T47D (cell line): Measurements from ENCODE around the gene GLA.
A peak's percentile ranks its signal among the peaks of the same experiment; 100 is the strongest.

Experiments
- DNase-seq, 2 experiments: peaks; one replicate each; pipeline versions ENCODE4 v3.0.0 to v3.0.0-alpha.2; 2011 to 2012; ENCODE audit warnings: low read depth in 1 of 2, low spot score in 1 of 2
- JUND ChIP-seq: IDR thresholded peaks from 2 replicates; pipeline ENCODE4 v1.6.1; 2012; ENCODE audit warnings: low read depth
- in situ Hi-C: cut with HindIII; loops from 2 replicates; pipeline ENCODE4 v1.10.0; 2016; ENCODE audit warnings: low sequenced_read_pairs, low pct_unique_long_range_greater_than_20kb

Gene GLA

DNA sequence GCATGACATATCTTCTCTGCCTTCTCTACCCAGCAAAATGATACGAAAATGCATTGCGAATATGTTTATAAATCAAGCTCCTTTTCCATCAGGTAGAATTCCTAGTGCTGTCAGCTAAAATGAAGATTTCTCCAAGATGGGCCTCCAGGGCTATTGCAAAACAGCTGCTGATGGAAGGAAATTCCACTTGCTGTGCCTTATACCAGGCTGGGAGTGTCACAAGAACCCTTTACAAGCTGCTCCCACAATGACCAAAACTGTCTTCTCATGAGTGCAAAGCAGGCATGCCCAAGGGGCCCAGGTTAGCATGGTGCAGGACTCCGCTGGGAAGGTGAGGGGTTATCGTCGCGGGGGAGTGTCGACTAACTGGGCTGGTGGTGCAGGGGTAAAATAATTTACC lies 9.0 kb upstream of the GLA start:
- DNase-seq: no peak
- no peak for TF ChIP-seq JUND
- in situ Hi-C loops: no loop called here

DNA sequence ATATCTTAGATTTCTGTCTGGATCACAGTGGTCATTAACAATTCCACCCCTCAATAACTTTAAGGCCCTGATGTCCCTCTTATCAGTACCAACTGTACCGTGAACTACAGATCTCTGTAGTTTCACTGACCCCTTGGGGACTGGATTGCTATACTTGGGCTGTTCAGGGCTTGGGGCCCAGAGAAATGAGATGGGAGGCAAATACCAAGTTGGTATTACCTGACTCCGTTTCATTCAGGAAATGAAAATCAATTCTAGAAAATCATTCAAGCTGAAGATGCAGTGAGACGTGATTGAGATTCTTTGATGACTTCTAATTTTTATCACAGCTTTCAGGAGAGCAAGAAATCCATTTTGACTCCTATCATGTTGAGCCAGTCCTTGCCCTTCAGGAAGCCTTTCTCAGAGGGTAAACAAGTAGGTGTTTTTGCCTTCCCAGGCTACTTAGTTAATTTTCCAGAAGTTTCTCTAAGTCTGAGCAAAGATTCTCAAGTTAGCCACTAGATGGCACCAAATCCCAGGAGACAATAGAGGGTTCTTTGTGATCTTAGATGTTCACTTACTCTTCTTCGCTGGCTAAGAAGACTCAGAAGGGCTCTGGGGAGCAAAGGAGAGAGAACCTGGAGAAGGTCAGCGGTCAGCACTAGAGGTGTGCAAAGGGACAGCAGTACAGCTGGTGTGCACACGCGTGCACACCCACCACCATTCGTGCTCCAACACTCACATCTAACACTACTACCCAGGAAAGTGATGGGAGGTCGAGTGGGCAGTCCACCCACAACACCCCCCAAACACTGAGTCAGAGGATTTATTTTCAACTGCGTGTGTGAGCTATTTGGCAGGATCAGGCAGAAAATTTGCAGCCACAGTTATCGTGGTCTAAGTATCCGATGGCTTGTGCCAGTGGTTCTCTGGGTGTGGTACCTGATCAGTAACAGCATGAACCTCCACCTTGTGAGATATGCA lies 7.7 kb upstream of the GLA start:
- peak in 1 of 2 experiments; percentile 76 for DNase-seq
- in situ Hi-C loops: no loop called here
- TF ChIP-seq JUND: no peak

DNA sequence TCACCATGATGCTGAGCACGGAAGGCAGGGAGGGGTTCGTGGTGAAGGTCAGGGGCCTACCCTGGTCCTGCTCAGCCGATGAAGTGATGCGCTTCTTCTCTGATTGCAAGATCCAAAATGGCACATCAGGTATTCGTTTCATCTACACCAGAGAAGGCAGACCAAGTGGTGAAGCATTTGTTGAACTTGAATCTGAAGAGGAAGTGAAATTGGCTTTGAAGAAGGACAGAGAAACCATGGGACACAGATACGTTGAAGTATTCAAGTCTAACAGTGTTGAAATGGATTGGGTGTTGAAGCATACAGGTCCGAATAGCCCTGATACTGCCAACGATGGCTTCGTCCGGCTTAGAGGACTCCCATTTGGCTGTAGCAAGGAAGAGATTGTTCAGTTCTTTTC lies 4.3 kb upstream of the GLA start:
- TF ChIP-seq JUND: no peak
- in situ Hi-C loops: no loop called here
- DNase-seq: no peak

DNA sequence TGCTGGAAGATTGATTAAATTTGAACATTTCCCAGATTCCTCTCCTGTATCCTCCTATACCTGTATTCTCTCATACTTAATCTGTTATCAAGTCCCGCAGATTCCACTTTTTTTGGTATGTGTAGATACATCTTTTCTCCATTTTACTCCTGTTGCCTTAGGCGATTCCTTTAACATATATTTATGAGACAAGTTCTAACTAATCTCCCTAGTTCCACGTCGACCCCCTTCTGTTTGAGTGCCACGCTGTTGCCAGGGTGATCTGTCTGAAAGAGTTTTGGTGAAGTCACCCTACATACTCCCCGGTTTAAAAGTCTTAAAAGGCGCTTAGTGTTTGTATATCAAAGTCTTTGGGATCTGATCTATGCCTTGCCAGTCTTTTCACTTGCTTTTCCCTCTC lies 2.7 kb upstream of the GLA start:
- in situ Hi-C loops: no loop called here
- no peak for DNase-seq
- no peak for TF ChIP-seq JUND

DNA sequence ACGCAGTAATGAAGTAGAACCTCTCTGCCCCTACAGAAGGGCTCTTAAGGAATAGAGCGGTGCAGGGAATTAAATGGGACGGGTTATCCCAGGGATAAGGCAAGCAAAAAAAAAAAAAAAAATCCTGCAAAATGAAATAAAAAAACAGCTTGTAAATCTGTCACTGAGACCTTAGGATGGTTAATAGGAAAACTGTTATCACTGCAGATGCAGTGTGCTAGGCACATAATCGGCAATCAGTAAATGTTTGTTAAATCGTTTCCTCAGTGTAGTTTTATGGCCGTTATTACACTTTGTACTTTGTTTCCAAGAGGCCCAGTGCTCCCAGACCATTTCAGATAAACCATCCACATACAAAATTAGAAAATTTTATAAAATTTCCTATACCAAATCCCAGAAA lies 1.3 kb upstream of the GLA start:
- TF ChIP-seq JUND: no peak
- no peak for DNase-seq
- in situ Hi-C loops: no loop called here

DNA sequence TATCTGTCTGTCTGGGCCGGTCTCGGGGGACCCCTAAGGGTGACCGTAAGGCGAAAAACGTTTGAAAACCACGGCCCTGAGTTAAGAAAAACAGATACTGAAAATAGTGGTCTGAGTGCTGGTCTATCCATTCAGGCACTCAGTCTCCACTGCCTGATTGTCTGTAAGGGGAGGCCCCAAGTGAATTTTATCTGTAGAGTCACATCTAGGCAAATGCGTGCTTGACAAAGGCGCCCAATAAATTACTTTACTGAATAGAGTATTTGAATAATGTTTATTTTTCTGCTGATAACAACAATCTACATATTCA lies 762 bp upstream of the GLA start:
- TF ChIP-seq JUND: no peak
- DNase-seq: no peak
- in situ Hi-C loops: no loop called here

DNA sequence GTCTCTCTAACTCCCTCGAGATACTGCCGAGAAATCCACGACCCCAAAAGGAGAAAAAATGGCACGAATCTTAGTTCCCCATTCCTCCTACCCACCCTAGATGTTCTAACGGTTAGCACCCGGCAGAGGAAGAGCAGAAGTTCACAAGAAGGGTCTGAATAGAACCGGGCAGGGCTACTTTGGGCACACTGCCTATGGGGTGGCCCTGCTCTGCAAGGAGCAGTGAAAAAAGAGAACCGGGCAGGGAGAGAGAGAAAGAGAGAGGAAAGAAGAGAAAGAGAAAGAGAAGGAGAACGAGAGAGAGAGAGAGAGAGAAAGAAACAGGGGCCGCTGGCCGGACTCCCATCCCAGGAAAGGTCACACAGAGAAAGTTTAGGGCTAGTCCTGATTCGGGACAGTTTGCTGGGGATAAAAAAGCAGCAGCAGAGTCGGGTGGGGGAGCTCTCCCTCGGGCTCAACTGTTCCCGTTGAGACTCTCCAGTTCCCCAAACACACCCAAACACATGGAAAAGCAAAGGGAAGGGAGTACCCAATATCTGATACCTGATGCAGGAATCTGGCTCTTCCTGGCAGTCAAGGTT lies 468 bp downstream of the GLA start:
- in situ Hi-C loops: no loop called here
- no peak for DNase-seq
- no peak for TF ChIP-seq JUND

DNA sequence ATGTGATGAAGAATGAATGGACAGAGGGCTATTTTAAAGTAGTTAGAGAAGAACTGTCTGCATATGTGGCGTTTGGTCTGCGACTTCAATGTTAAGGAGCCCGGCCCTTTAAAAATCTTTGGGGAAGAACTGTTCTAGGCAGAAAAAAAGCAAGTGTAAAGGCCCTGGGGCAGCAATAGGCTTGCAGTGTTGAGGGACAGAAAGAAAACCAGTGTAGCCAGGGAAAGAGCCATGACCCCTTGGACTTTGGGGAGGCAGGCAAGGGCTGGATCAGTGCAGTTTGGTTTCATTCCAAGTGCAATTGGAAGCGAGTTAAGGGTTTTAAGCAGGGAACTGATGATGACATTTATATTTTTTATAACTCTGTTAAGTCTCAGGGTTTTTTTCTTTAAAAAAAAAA lies 7.9 kb downstream of the GLA start:
- in situ Hi-C loops: no loop called here
- no peak for TF ChIP-seq JUND
- DNase-seq: no peak

DNA sequence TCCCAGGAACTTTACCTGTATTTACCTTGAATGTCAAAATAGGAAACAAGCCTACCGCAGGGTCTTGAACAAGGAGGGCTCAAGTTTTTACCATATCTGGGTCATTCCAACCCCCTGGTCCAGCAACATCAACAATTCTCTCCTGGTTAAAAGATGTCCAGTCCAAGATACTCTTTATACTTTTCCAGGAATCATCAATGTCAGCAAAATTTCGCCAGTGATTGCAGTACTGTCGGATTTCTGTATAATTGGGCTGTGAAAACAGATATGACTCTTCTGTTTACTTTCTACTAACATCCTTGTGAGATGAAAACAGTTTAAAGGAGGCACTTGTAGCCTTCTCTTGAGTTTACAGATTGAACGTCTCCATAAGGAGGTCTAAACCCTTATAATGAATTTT lies 9.0 kb downstream of the GLA start:
- no peak for TF ChIP-seq JUND
- DNase-seq: no peak
- in situ Hi-C loops: no loop called here

DNA sequence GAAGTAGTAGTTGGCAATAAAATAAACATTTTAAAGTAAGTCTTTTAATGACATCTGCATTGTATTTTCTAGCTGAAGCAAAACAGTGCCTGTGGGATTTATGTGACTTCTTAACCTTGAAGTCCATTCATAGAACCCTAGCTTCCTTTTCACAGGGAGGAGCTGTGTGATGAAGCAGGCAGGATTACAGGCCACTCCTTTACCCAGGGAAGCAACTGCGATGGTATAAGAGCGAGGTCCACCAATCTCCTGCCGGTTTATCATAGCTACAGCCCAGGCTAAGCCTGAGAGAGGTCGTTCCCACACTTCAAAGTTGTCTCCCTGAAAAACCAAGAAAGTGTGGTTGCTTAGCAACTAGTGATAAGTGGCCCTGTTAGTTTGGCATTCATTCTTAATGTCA lies 9.9 kb downstream of the GLA start:
- no peak for TF ChIP-seq JUND
- DNase-seq: no peak
- in situ Hi-C loops: no loop called here

DNA sequence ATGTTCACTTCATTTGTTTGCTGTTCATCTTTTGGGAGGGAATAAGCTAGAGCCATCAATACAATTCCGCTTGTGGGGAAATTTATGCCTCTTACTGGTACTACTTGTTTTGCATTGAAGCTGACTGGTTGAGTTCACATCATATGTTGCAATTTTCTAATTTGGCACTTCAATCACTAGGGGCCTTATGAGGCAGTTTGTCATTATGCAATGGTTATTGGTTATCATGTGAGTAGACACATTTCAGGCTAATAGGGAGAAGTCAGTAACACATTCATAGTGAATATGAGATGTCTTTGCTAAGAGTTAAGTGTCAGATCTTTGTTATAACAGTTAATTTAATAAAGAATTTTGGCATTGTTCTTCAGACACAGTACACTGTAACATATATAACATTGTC lies 11.9 kb downstream of the GLA start:
- in situ Hi-C loops: no loop called here
- no peak for TF ChIP-seq JUND
- no peak for DNase-seq

DNA sequence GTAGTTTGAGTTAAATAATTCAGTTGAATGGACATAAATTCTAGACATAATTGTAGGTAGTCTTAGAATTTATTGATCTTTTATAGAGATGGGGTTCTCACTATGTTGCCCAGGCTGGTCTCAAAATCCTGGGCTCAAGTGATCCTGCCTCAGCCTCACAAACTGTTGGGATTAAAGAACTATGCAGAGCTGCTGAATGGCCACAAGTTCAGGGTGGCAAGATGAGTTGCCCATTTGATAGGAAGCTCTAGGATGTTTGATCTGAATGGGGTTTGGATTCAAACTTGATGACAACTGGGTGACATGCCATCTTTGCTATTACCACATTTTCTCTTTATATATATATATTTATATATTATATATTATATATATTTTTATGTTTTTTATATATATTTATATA lies 13.4 kb downstream of the GLA start:
- no peak for DNase-seq
- no peak for TF ChIP-seq JUND
- in situ Hi-C loops: no loop called here

DNA sequence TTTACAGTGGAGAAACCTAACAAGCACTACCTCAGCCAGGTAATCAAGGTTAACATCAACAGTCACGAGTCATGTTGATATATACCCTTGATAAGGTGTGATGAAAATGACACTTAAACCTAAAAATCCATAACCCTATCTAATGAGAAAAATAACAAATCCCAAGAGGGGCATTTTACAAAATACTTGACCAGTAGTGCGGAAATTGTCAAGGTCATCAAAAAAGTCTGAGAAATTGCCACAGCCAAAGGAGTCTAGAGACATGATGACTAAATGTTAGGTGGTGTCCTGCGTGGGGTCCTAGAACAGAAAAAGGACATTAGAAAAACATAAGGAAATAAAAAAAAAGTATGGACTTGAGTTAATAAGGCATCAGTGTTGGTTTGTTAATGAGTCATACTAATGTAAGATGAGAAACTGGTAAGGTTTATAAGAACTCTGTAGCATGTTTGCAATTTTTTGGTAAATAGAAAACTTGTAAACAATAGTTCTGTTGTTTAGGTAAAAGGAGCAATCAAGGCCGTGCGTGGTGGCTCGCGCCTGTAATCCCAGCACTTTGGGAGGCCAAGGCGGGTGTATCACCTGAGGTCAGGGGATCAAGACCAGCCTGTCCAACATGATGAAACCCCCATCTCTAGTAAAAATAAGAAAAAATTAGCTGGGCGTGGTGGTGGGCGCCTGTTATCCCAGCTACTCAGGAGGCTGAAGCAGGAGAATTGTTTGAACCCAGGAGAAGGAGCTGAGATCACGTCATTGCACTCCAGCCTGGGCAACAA lies 14.0 kb downstream of the GLA start:
- in situ Hi-C loops: no loop called here
- TF ChIP-seq JUND: no peak
- no peak for DNase-seq
